SK-N-SH (cell line): ENCODE measurements around the gene TRNAU1AP. TPM values are rescaled to one million over a fixed set of nuclear protein-coding genes. Genes with fewer than 3 reads are reported as not detected.

Experiments used
- CTCF ChIA-PET: fragments of 300-600, 350-600 bp; formaldehyde crosslinking; extraction: SDS; loops from one replicate; lab custom pipeline; 2021; lab: Yijun Ruan, JAX
- POLR2A ChIA-PET: fragments of 350-600 bp; sonication (Branson Sonifier 250); formaldehyde crosslinking; extraction: SDS; loops from one replicate; lab custom pipeline; 2020; ENCODE audit warnings: antibody characterized with exemption, inconsistent platforms; lab: Yijun Ruan, JAX
- DNase-seq: peaks from one replicate; pipeline ENCODE4 v3.0.0; 2012
- H2AFZ ChIP-seq: fragments of 200-600 bp; sonication (generic); 2 replicates; pipeline ENCODE4 v1.8.1; 2016; ENCODE audit warnings: antibody characterized with exemption, mild to moderate bottlenecking, low read depth
- H3F3A ChIP-seq: fragments of 200-600 bp; sonication (generic); replicated peaks from 2 replicates; pipeline ENCODE3; 2016; ENCODE audit warnings: antibody characterized with exemption, mild to moderate bottlenecking; ENCODE audit not compliant: insufficient read depth
- H3K27ac ChIP-seq, 2 experiments: fragments of 200-500 bp in 1 of 2; fragments of 200-600 bp in 1 of 2; sonication (Bioruptor generic) in 1 of 2; sonication (generic), shearing (Covaris generic) in 1 of 2; 2 replicates each; pipeline versions ENCODE4 v1.5.1 to v1.6.1; 2014 to 2016; ENCODE audit warnings: low read depth in 2 of 2, inconsistent platforms in 1 of 2, low read length in 1 of 2, mild to moderate bottlenecking in 1 of 2, mixed read lengths in 1 of 2
- H3K27me3 ChIP-seq: fragments of 200-600 bp; sonication (generic), shearing (Covaris generic); 2 replicates; pipeline ENCODE4 v1.6.1; 2016; ENCODE audit warnings: mixed run types; ENCODE audit not compliant: insufficient read depth
- H3K36me3 ChIP-seq, 2 experiments: fragments of 200-500 bp in 1 of 2; fragments of 200-600 bp in 1 of 2; sonication (Bioruptor generic) in 1 of 2; sonication (generic) in 1 of 2; replicated peaks in 1 of 2; 2 replicates each; pipeline versions ENCODE3 to v1.5.1; 2014 to 2016; ENCODE audit warnings: low read length in 1 of 2, mild to moderate bottlenecking in 1 of 2; ENCODE audit not compliant: insufficient read depth in 2 of 2, control insufficient read depth in 1 of 2
- H3K4me1 ChIP-seq, 2 experiments: fragments of 200-500 bp in 1 of 2; fragments of 200-600 bp in 1 of 2; sonication (Bioruptor generic) in 1 of 2; sonication (generic), shearing (Covaris generic) in 1 of 2; 2 replicates each; pipeline versions ENCODE4 v1.5.1 to v1.6.1; 2014 to 2016; ENCODE audit warnings: low read depth in 1 of 2, low read length in 1 of 2, mixed run types in 1 of 2; ENCODE audit not compliant: insufficient read depth in 2 of 2, control insufficient read depth in 1 of 2
- H3K4me2 ChIP-seq: fragments of 200-600 bp; sonication (generic), shearing (Covaris generic); 2 replicates; pipeline ENCODE4 v1.6.1; 2017; ENCODE audit warnings: mixed run types
- H3K4me3 ChIP-seq, 2 experiments: fragments of 200-500 bp in 1 of 2; fragments of 200-600 bp in 1 of 2; sonication (Bioruptor generic) in 1 of 2; sonication (generic), shearing (Covaris generic) in 1 of 2; 2 replicates each; pipeline versions ENCODE4 v1.5.1 to v1.8.1; 2014 to 2016; ENCODE audit warnings: low read depth in 2 of 2, inconsistent platforms in 1 of 2, low read length in 1 of 2, mild to moderate bottlenecking in 1 of 2, mixed read lengths in 1 of 2, moderate library complexity in 1 of 2
- H3K79me2 ChIP-seq: fragments of 200-600 bp; sonication (generic); 2 replicates; pipeline ENCODE4 v1.8.1; 2017; ENCODE audit warnings: mild to moderate bottlenecking; ENCODE audit not compliant: insufficient read depth
- H3K9ac ChIP-seq: fragments of 200-600 bp; sonication (generic); 2 replicates; pipeline ENCODE4 v1.6.1; 2017; ENCODE audit warnings: mixed run types
- H3K9me2 ChIP-seq: fragments of 200-600 bp; sonication (generic); 2 replicates; pipeline ENCODE4 v1.6.1; 2017; ENCODE audit warnings: mixed run types
- H3K9me3 ChIP-seq: fragments of 200-600 bp; sonication (generic); 2 replicates; pipeline ENCODE4 v1.6.1; 2017; ENCODE audit warnings: mixed run types, mild to moderate bottlenecking, moderate library complexity
- H4K20me1 ChIP-seq: fragments of 200-600 bp; sonication (generic); 2 replicates; pipeline ENCODE4 v1.6.1; 2017; ENCODE audit warnings: mild to moderate bottlenecking, mixed run types; ENCODE audit not compliant: insufficient read depth
- CHD2 ChIP-seq: fragments of 150-350 bp; IDR thresholded peaks from 2 replicates; pipeline ENCODE4 v1.6.1; 2018; ENCODE audit warnings: low read length; ENCODE audit not compliant: partially characterized antibody
- CTCF ChIP-seq: fragments of 200-600 bp; sonication (generic); IDR thresholded peaks from 2 replicates; pipeline ENCODE4 v1.6.1; 2017; ENCODE audit warnings: antibody characterized with exemption, mild to moderate bottlenecking, moderate library complexity
- ELF1 ChIP-seq: IDR thresholded peaks from 2 replicates; pipeline ENCODE4 v1.4.0; 2012
- EZH2phosphoT487 ChIP-seq: fragments of 200-600 bp; sonication (generic); IDR thresholded peaks from 2 replicates; pipeline ENCODE4 v1.6.1; 2017; ENCODE audit warnings: low read depth, mixed run types, mild to moderate bottlenecking, antibody characterized with exemption, moderate library complexity, borderline replicate concordance
- FOSL2 ChIP-seq: IDR thresholded peaks from 2 replicates; pipeline ENCODE4 v1.4.0; 2012; ENCODE audit warnings: low read depth, mild to moderate bottlenecking, moderate library complexity, borderline replicate concordance
- FOXJ3 ChIP-seq: sonication (generic); formaldehyde crosslinking; IDR thresholded peaks from 2 replicates; pipeline ENCODE4 v1.5.1; 2020; ENCODE audit warnings: mild to moderate bottlenecking, missing genetic modification reagents
- GABPA ChIP-seq: IDR thresholded peaks from 2 replicates; pipeline ENCODE4 v1.4.0; 2012; ENCODE audit warnings: low read depth, mild to moderate bottlenecking
- GATA2 ChIP-seq: sonication (generic); formaldehyde crosslinking; IDR thresholded peaks from 2 replicates; pipeline ENCODE4 v1.5.0; 2020; ENCODE audit warnings: mild to moderate bottlenecking, missing genetic modification reagents
- IRF3 ChIP-seq: fragments of 150-350 bp; IDR thresholded peaks from 2 replicates; pipeline ENCODE4 v1.6.1; 2016; ENCODE audit warnings: mild to moderate bottlenecking, low read depth, low read length
- JUND ChIP-seq: IDR thresholded peaks from 2 replicates; pipeline ENCODE4 v1.4.0; 2012
- MAX ChIP-seq: IDR thresholded peaks from 2 replicates; pipeline ENCODE4 v1.4.0; 2012; ENCODE audit warnings: low read depth
- MEF2A ChIP-seq: IDR thresholded peaks from 2 replicates; pipeline ENCODE4 v1.4.0; 2012; ENCODE audit warnings: low read depth, borderline replicate concordance
- NFIC ChIP-seq: IDR thresholded peaks from 2 replicates; pipeline ENCODE4 v1.4.0; 2012; ENCODE audit warnings: borderline replicate concordance
- POLR2AphosphoS5 ChIP-seq: IDR thresholded peaks from 2 replicates; pipeline ENCODE4 v1.6.1; 2012; ENCODE audit warnings: low read depth, low read length
- RAD21 ChIP-seq: IDR thresholded peaks from 2 replicates; pipeline ENCODE4 v1.6.1; 2012; ENCODE audit warnings: mild to moderate bottlenecking, low read length
- RCOR1 ChIP-seq: fragments of 150-350 bp; IDR thresholded peaks from 2 replicates; pipeline ENCODE4 v1.6.1; 2017; ENCODE audit warnings: antibody characterized with exemption, low read length
- REST ChIP-seq: IDR thresholded peaks from 2 replicates; pipeline ENCODE4 v1.6.1; 2012; ENCODE audit warnings: mild to moderate bottlenecking, low read depth, low read length, moderate library complexity
- SIN3A ChIP-seq: IDR thresholded peaks from 2 replicates; pipeline ENCODE4 v1.6.1; 2012; ENCODE audit warnings: low read depth, mild to moderate bottlenecking, low read length, moderate library complexity, borderline replicate concordance
- TAF1 ChIP-seq: IDR thresholded peaks from 2 replicates; pipeline ENCODE4 v1.6.1; 2012; ENCODE audit warnings: low read depth, mild to moderate bottlenecking, low read length, moderate library complexity, borderline replicate concordance
- WGBS: methylation state at CpG from one replicate; pipeline ENCODE4 v1.1.6; 2017; ENCODE audit warnings: low lambda C conversion rate; 5-methylcytosine and 5-hydroxymethylcytosine counted together
- polyA plus RNA-seq, 3 experiments: library from polyadenylated mRNA; depleted of rRNA; stranded (reverse); fragments of >200 nt; gene quantifications; 2 replicates each; pipeline ENCODE4 v1.2.3, GENCODE V29; 2012

TRNAU1AP gene
- polyA plus RNA-seq, 1 of the 3 experiments (the other 2 are of a cell fraction): 25.8 TPM

- POLR2A ChIA-PET: interaction anchor here (0.6 to 2.7 kb wide), 6 partner anchors 9 to 140 kb away, joined by 3 to 9 read pairs (median 4); partner anchors contain the start of gene RNU11
- Histone ChIP-seq H3F3A (peaks cover 75% of the 10 kb centered on the region), H3K4me1 (peaks cover 18 to 20% of the 10 kb centered on the region in 2 experiments; a peak in 3 of 4 replicates), H3K27ac (peak overlapping the region; percentile 75 to 90), H3K4me2 (peak overlapping the region; percentile 88), H3K9me3 (no peaks in the 10 kb centered on the region), H3K36me3 (peaks cover 44 to 71% of the 10 kb centered on the region in 2 experiments), H3K79me2 (peaks cover 50% of the 10 kb centered on the region), H2AFZ (no peak overlapping the region), H3K27me3 (no peaks in the 10 kb centered on the region), H3K9ac (peak overlapping the region; percentile 99), H4K20me1 (peaks cover 69% of the 10 kb centered on the region), H3K9me2 (no peaks in the 10 kb centered on the region), H3K4me3 (peak overlapping the region; percentile 70 to 98)
- 6% methylated on average over 5 of the region's 5 CpGs for WGBS
- TF ChIP-seq POLR2AphosphoS5 (0 out of 2 replicates have a peak, but pooled peaks have one; percentile 15), MAX (0 out of 2 replicates have a peak, but pooled peaks have one; percentile 25), IRF3 (no peak)
- no peak for DNase-seq
- CTCF ChIA-PET: interaction anchor here (1.1 to 2.4 kb wide), 6 partner anchors 68 to 228 kb away, joined by 3 to 11 read pairs (median 4); partner anchors contain the start of gene YTHDF2
Observed at GRCh38 chr1:28508435-28508754, 44.5 kb upstream of the TRNAU1AP start.

GRCh38 chr1:28509705-28510272, 43.1 kb upstream of the TRNAU1AP start:
- peaks cover 47% of the 10 kb centered on the region for H3K79me2 ChIP-seq
- peak; percentile 89 for TF ChIP-seq POLR2AphosphoS5
- no peak for TF ChIP-seq NFIC
- TF ChIP-seq EZH2phosphoT487: no peak
- no peak for TF ChIP-seq GATA2 (CRISPR knock-in tag)
- TF ChIP-seq REST: no peak
- no peak; the same call in 1 of the 2 replicates for TF ChIP-seq SIN3A
- no peak for TF ChIP-seq MEF2A
- no peak for TF ChIP-seq CHD2
- no peak for TF ChIP-seq CTCF
- TF ChIP-seq TAF1: peak; percentile 21; the same call in 1 of the 2 replicates
- no peak for TF ChIP-seq FOXJ3 (CRISPR knock-in tag)
- TF ChIP-seq JUND: peak; percentile 9; the same call in 1 of the 2 replicates
- no peak for TF ChIP-seq GABPA
- no peak for TF ChIP-seq RCOR1
- TF ChIP-seq ELF1: no peak
- TF ChIP-seq RAD21: no peak
- no peak for TF ChIP-seq FOSL2
- ChIA-PET POLR2A (interaction anchor here (1.2 to 2.6 kb wide), 3 partner anchors 72 to 97 kb away, joined by 3 to 14 read pairs (median 3); no protein-coding TSS in a partner anchor), CTCF (interaction anchor here (0.6 to 1.3 kb wide), 6 partner anchors 9 to 367 kb away, joined by 3 read pairs; no protein-coding TSS in a partner anchor)
- no peak overlapping the region for H2AFZ ChIP-seq
- H3F3A ChIP-seq: peaks cover 88% of the 10 kb centered on the region
- peaks cover 44 to 78% of the 10 kb centered on the region in 2 experiments for H3K36me3 ChIP-seq
- no peaks in the 10 kb centered on the region for H3K9me2 ChIP-seq
- peak overlapping the region; percentile 99 for H3K9ac ChIP-seq
- H3K27ac ChIP-seq: peak overlapping the region; percentile 75 to 90
- H4K20me1 ChIP-seq: peaks cover 81% of the 10 kb centered on the region
- peaks cover 18 to 20% of the 10 kb centered on the region in 2 experiments; a peak in 3 of 4 replicates for H3K4me1 ChIP-seq
- H3K4me2 ChIP-seq: peak overlapping the region; percentile 88
- H3K9me3 ChIP-seq: no peaks in the 10 kb centered on the region
- no peak for DNase-seq
- H3K4me3 ChIP-seq: peak overlapping the region; percentile 70 to 98
- 60% methylated on average over 8 of the region's 8 CpGs for WGBS
- H3K27me3 ChIP-seq: no peaks in the 10 kb centered on the region
